SU-DHL-6 (cell line): ENCODE results near the gene CAMK2D.

Experiments used
- CTCF ChIP-seq: fragments of 200-600 bp; sonication (generic); IDR thresholded peaks from one replicate; pipeline ENCODE4 v1.5.1; 2017; ENCODE audit warnings: antibody characterized with exemption, mild to moderate bottlenecking, low read length, moderate library complexity; ENCODE audit not compliant: insufficient read depth, poor library complexity, severe bottlenecking
- EZH2phosphoT487 ChIP-seq: fragments of 200-600 bp; sonication (generic), shearing (Covaris generic); conservative IDR thresholded peaks from 2 replicates; pipeline ENCODE4 v1.6.1; 2018; ENCODE audit warnings: mild to moderate bottlenecking, antibody characterized with exemption, low read length, moderate library complexity, mixed read lengths

DNA sequence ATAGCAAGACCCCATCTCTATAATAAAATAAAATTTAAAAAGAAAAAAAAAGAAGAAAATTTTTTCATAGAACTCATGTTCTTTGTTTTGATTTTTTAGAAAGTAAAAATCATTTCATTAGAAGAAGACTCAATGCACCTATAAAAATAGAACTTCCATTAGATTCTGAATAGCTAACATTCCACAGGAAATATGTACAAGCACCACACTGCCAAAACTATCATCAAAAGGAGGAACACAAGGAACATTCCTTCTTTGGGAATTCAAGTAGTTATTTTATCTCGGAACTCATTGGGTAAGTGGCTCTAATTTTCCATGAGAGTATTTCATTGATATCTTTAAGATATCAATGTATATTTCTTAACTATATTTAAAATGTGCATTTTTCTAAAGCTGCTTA lies 157.6 kb downstream of the CAMK2D start:
- TF ChIP-seq CTCF = no peak
- TF ChIP-seq EZH2phosphoT487 = no peak
